H1 (cell line): Measurements from ENCODE around the gene CDC25C. TPM values are rescaled to one million over a fixed set of nuclear protein-coding genes. Genes with fewer than 3 reads are reported as not detected.

Experiments
- CTCF ChIA-PET: fragments of 300-600 bp; sonication (Branson Sonifier 250); formaldehyde crosslinking; loops from one replicate; lab custom pipeline; 2021; ENCODE audit not compliant: partially characterized antibody; lab: Charles Lee
- POLR2A ChIA-PET: fragments of 300-600 bp; sonication (Branson Sonifier 250); formaldehyde crosslinking; loops from one replicate; lab custom pipeline; 2021; ENCODE audit warnings: inconsistent platforms; ENCODE audit not compliant: partially characterized antibody; lab: Charles Lee
- DNase-seq, 2 experiments: peaks; one replicate each; pipeline versions ENCODE4 v3.0.0 to v3.0.0-alpha.2; 2010 to 2022; ENCODE audit warnings: low spot score in 2 of 2, low read depth in 1 of 2, mixed read lengths in 1 of 2
- FAIRE-seq: peaks from 2 replicates; lab custom pipeline; 2011; peaks lifted over from hg19 to GRCh38; lab: Jason Lieb, UNC
- H2AFZ ChIP-seq: 2 replicates; pipeline ENCODE4 v1.8.1; 2012; ENCODE audit warnings: low read length, inconsistent platforms
- H2AK5ac ChIP-seq: 2 replicates; pipeline ENCODE4 v1.6.1; 2013; ENCODE audit warnings: low read depth, low read length
- H2BK120ac ChIP-seq: replicated peaks from 2 replicates; pipeline ENCODE3; 2013; ENCODE audit warnings: low read depth, low read length, inconsistent platforms
- H2BK12ac ChIP-seq: 2 replicates; pipeline ENCODE4 v1.6.1; 2013; ENCODE audit warnings: low read depth, low read length
- H2BK15ac ChIP-seq: 2 replicates; pipeline ENCODE4 v1.6.1; 2013; ENCODE audit warnings: low read length
- H2BK20ac ChIP-seq: 2 replicates; pipeline ENCODE4 v1.6.1; 2013; ENCODE audit warnings: low read length
- H2BK5ac ChIP-seq: 2 replicates; pipeline ENCODE4 v1.6.1; 2013; ENCODE audit warnings: low read depth, low read length
- H3K14ac ChIP-seq: 2 replicates; pipeline ENCODE4 v1.6.1; 2013; ENCODE audit warnings: inconsistent platforms; ENCODE audit not compliant: insufficient read length
- H3K18ac ChIP-seq: 2 replicates; pipeline ENCODE4 v1.6.1; 2013; ENCODE audit warnings: low read length; ENCODE audit errors: extremely low read depth
- H3K23ac ChIP-seq: 2 replicates; pipeline ENCODE4 v1.6.1; 2013; ENCODE audit warnings: inconsistent platforms; ENCODE audit not compliant: insufficient read length
- H3K23me2 ChIP-seq: 2 replicates; pipeline ENCODE4 v1.6.1; 2013; ENCODE audit warnings: low read depth, low read length
- H3K27ac ChIP-seq: 2 replicates; pipeline ENCODE4 v1.6.1; 2011; ENCODE audit warnings: low read depth, low read length, inconsistent platforms
- H3K27me3 ChIP-seq, 4 experiments: replicated peaks in 1 of 4; 1 replicate in 1 of 4; 2 replicates in 3 of 4; pipeline versions ENCODE4 v1.6.1 to v1.8.1; 2011 to 2013; ENCODE audit warnings: low read length in 3 of 4, mild to moderate bottlenecking in 3 of 4, inconsistent platforms in 2 of 4, mixed read lengths in 2 of 4, moderate library complexity in 1 of 4; ENCODE audit not compliant: control insufficient read depth in 3 of 4, insufficient read depth in 3 of 4; ENCODE audit errors: extremely low read depth in 1 of 4
- H3K36me3 ChIP-seq, 4 experiments: 2 replicates each; pipeline versions ENCODE4 v1.6.1 to v1.8.1; 2011 to 2013; ENCODE audit warnings: mild to moderate bottlenecking in 4 of 4, low read length in 3 of 4, moderate library complexity in 2 of 4, control low read depth in 1 of 4, inconsistent platforms in 1 of 4; ENCODE audit not compliant: insufficient read depth in 4 of 4, control insufficient read depth in 2 of 4
- H3K4ac ChIP-seq: replicated peaks from 2 replicates; pipeline ENCODE3; 2013; ENCODE audit warnings: low read length, low read depth, mixed read lengths, inconsistent platforms; ENCODE audit not compliant: insufficient read length
- H3K4me1 ChIP-seq, 4 experiments: replicated peaks in 1 of 4; 1 replicate in 1 of 4; 2 replicates in 3 of 4; pipeline versions ENCODE4 v1.6.1 to v1.8.1; 2011 to 2013; ENCODE audit warnings: low read length in 3 of 4, inconsistent platforms in 2 of 4, mixed read lengths in 1 of 4; ENCODE audit not compliant: insufficient read depth in 4 of 4, control insufficient read depth in 3 of 4
- H3K4me2 ChIP-seq, 2 experiments: 2 replicates each; pipeline versions ENCODE4 v1.6.1 to v1.8.1; 2011 to 2013; ENCODE audit warnings: low read depth in 2 of 2, low read length in 2 of 2, control low read depth in 1 of 2, inconsistent platforms in 1 of 2, mild to moderate bottlenecking in 1 of 2; ENCODE audit not compliant: insufficient read depth in 1 of 2
- H3K4me3 ChIP-seq, 4 experiments: fragments of 200-600, 300-600 bp in 1 of 4; sonication (generic), shearing (Covaris generic), sonication (Bioruptor Twin) in 1 of 4; 2 replicates each; pipeline versions ENCODE4 v1.5.1 to v1.8.1; 2011 to 2016; ENCODE audit warnings: low read length in 4 of 4, low read depth in 3 of 4, control low read depth in 2 of 4, inconsistent platforms in 2 of 4, mild to moderate bottlenecking in 2 of 4, mixed read lengths in 1 of 4, moderate library complexity in 1 of 4; ENCODE audit not compliant: insufficient read depth in 2 of 4; ENCODE audit errors: extremely low read depth in 1 of 4
- H3K56ac ChIP-seq: replicated peaks from 2 replicates; pipeline ENCODE3; 2013; ENCODE audit warnings: low read depth, mild to moderate bottlenecking, mixed read lengths, low read length, inconsistent platforms; ENCODE audit not compliant: insufficient read length
- H3K79me1 ChIP-seq: 2 replicates; pipeline ENCODE4 v1.6.1; 2013; ENCODE audit warnings: low read depth, low read length, control low read depth
- H3K79me2 ChIP-seq, 2 experiments: 2 replicates each; pipeline versions ENCODE4 v1.6.1 to v1.8.1; 2012 to 2013; ENCODE audit warnings: low read length in 2 of 2, mild to moderate bottlenecking in 2 of 2, inconsistent platforms in 1 of 2; ENCODE audit not compliant: insufficient read depth in 2 of 2, control insufficient read depth in 1 of 2
- H3K9ac ChIP-seq, 4 experiments: replicated peaks in 1 of 4; 1 replicate in 1 of 4; 2 replicates in 3 of 4; pipeline versions ENCODE4 v1.6.1 to v1.8.1; 2011 to 2013; ENCODE audit warnings: low read depth in 3 of 4, low read length in 3 of 4, control low read depth in 2 of 4, mild to moderate bottlenecking in 2 of 4, moderate library complexity in 2 of 4, inconsistent platforms in 1 of 4; ENCODE audit errors: extremely low read depth in 1 of 4
- H3K9me3 ChIP-seq, 2 experiments: 2 replicates each; pipeline versions ENCODE4 v1.6.1 to v1.8.1; 2012 to 2013; ENCODE audit warnings: mild to moderate bottlenecking in 2 of 2, moderate library complexity in 2 of 2, control low read depth in 1 of 2, inconsistent platforms in 1 of 2, low read depth in 1 of 2, low read length in 1 of 2, mixed read lengths in 1 of 2; ENCODE audit not compliant: insufficient read depth in 2 of 2
- H4K20me1 ChIP-seq, 2 experiments: replicated peaks in 1 of 2; 2 replicates each; pipeline versions ENCODE3 to v1.8.1; 2011 to 2013; ENCODE audit warnings: inconsistent platforms in 2 of 2, low read length in 2 of 2, mild to moderate bottlenecking in 1 of 2; ENCODE audit not compliant: insufficient read depth in 2 of 2, control insufficient read depth in 1 of 2
- H4K5ac ChIP-seq: 2 replicates; pipeline ENCODE4 v1.6.1; 2013; ENCODE audit warnings: low read length, low read depth, mixed read lengths, inconsistent platforms; ENCODE audit not compliant: insufficient read length
- H4K8ac ChIP-seq: 2 replicates; pipeline ENCODE4 v1.8.0; 2013; ENCODE audit warnings: mild to moderate bottlenecking, moderate library complexity, low read length, inconsistent platforms; ENCODE audit not compliant: insufficient read depth; ENCODE audit errors: extremely low read depth
- H4K91ac ChIP-seq: replicated peaks from 2 replicates; pipeline ENCODE3; 2013; ENCODE audit warnings: low read length, mixed read lengths, inconsistent platforms; ENCODE audit not compliant: insufficient read length
- EGR1 ChIP-seq: IDR thresholded peaks from 2 replicates; pipeline ENCODE4 v1.6.1; 2011; ENCODE audit warnings: low read depth, low read length, borderline replicate concordance
- GTF2F1 ChIP-seq: IDR thresholded peaks from 2 replicates; pipeline ENCODE4 v1.6.1; 2012; ENCODE audit warnings: low read depth, low read length, improper control_type of control experiment, borderline replicate concordance
- POU5F1 ChIP-seq: IDR thresholded peaks from 2 replicates; pipeline ENCODE4 v1.6.1; 2011; ENCODE audit warnings: low read depth, mild to moderate bottlenecking, low read length, moderate library complexity
- RAD21 ChIP-seq, 2 experiments: IDR thresholded peaks in 1 of 2; conservative IDR thresholded peaks in 1 of 2; 2 replicates each; pipeline ENCODE4 v1.6.1; 2011; ENCODE audit warnings: low read depth in 2 of 2, low read length in 2 of 2, improper control_type of control experiment in 1 of 2, inconsistent platforms in 1 of 2, mild to moderate bottlenecking in 1 of 2, moderate library complexity in 1 of 2
- RBBP5 ChIP-seq: IDR thresholded peaks from 2 replicates; pipeline ENCODE4 v1.7.1; 2012; ENCODE audit warnings: low read depth, mild to moderate bottlenecking, inconsistent platforms, low read length, moderate library complexity, borderline replicate concordance
- SP2 ChIP-seq: IDR thresholded peaks from 2 replicates; pipeline ENCODE4 v1.6.1; 2012; ENCODE audit warnings: mild to moderate bottlenecking, low read length, inconsistent platforms
- WGBS, 2 experiments: shearing (Covaris generic) in 1 of 2; methylation state at CpG; one replicate each; pipeline versions ENCODE4 v1.1.6 to v1.1.7; 2013 to 2015; ENCODE audit warnings: low lambda C conversion rate in 2 of 2, mixed read lengths in 2 of 2, inconsistent platforms in 1 of 2, low coverage in 1 of 2, missing lambda C conversion rate in 1 of 2; ENCODE audit not compliant: insufficient replicate concordance in 2 of 2, insufficient coverage in 1 of 2, insufficient read length in 1 of 2; ENCODE audit errors: extremely low coverage in 1 of 2, missing lambda C conversion rate in 1 of 2; 5-methylcytosine and 5-hydroxymethylcytosine counted together
- polyA plus RNA-seq, 7 experiments: library from polyadenylated mRNA; depleted of rRNA in 3 of 7; stranded (reverse) in 5 of 7; unstranded in 2 of 7; fragments of >200 nt in 5 of 7; fragments of 200-250 nt in 2 of 7; gene quantifications; 1 replicate in 5 of 7; 2 replicates in 1 of 7; 4 replicates in 1 of 7; pipeline versions ENCODE4 v1.2.1 to v1.2.3, GENCODE V29; 2011 to 2013; ENCODE audit warnings: missing spikeins in 2 of 7, mixed read lengths in 2 of 7
- total RNA-seq: library from RNA; stranded (reverse); fragmentation: NEBNext Ultra II Directional; extraction: Animal tissue kit (Norgen Biotek cat#: 25700); gene quantifications from 2 replicates; pipeline ENCODE4 v1.2.1, GENCODE V29; 2021
- TF ChIP-seq, protein P1 (sequence below), 3 experiments: IDR thresholded peaks; 1 replicate in 2 of 3; 2 replicates in 1 of 3; pipeline versions ENCODE4 v1.5.1 to v1.6.1; 2011; ENCODE audit warnings: low read length in 3 of 3, mild to moderate bottlenecking in 3 of 3, inconsistent platforms in 2 of 3, low read depth in 1 of 3, moderate library complexity in 1 of 3; ENCODE audit not compliant: insufficient read depth in 1 of 3; ENCODE audit errors: control extremely low read depth in 1 of 3

CDC25C gene
- total and polyA plus RNA-seq, 2 of the 8 experiments (the other 6 are each of a cell fraction or from before 2014, with no cell fraction given): 18.4 to 20.8 TPM

DNA sequence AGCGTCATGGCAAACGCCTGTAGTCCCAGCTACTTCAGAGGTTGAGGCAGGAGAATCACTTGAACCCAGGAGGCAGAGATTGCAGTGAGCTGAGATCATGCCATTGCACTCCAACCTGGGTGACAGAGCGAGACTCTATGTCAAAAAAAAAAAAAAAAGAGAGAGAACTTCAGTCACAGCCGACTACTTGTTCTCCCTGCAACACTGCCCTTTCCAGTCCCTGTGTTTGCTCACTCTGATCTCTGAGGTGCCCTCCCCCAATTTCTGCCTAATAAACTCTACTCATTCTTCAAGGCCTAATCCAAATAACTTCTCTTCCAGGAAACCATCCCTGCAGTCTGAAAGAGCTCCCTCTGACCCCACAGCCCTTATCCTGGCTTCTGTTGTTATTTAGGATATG, 85.3 kb downstream of the CDC25C start:
- Histone ChIP-seq H3K23me2 (peaks cover 5% of the 10 kb centered on the region), H2BK120ac (no peak overlapping the region), H3K9ac (no peak overlapping the region), H3K4ac (no peak overlapping the region), H4K8ac (no peak overlapping the region), H3K23ac (no peak overlapping the region), H4K20me1 (no peaks in the 10 kb centered on the region), H3K27me3 (peaks cover 4 to 17% (median 15%) of the 10 kb centered on the region in 4 experiments), H2BK5ac (no peak overlapping the region), H3K18ac (no peak overlapping the region), H3K4me1 (peaks cover 0 to 6% (median 4%) of the 10 kb centered on the region in 4 experiments; a peak in 5 of 7 replicates), H2BK15ac (no peak overlapping the region), H2BK20ac (no peak overlapping the region), H3K27ac (no peak overlapping the region), H3K79me2 (no peaks in the 10 kb centered on the region), H3K14ac (no peak overlapping the region), H2AK5ac (no peak overlapping the region), H3K4me3 (no peak overlapping the region), H2AFZ (no peak overlapping the region), H2BK12ac (no peak overlapping the region), H4K91ac (no peak overlapping the region), H3K56ac (no peak overlapping the region), H3K9me3 (no peaks in the 10 kb centered on the region), H3K4me2 (no peak overlapping the region), H4K5ac (no peak overlapping the region), H3K36me3 (no peaks in the 10 kb centered on the region)
- WGBS, 2 experiments: 96% methylated on average over 4 of the region's 4 CpGs; no CpG with 5 or more reads in 1 of the 2 experiments
- POLR2A ChIA-PET: interaction anchor here (0.9 to 2.4 kb wide), 6 partner anchors 13 to 92 kb away, joined by 3 to 7 read pairs (median 4); partner anchors contain the start of genes BRD8, CDC23, FAM53C and KIF20A
- FAIRE-seq: no peak
- DNase-seq: no peak
- CTCF ChIA-PET: interaction anchor here (1.1 to 1.7 kb wide), 3 partner anchors 23 to 169 kb away, joined by 3 to 10 read pairs (median 3); no protein-coding TSS in a partner anchor
- TF ChIP-seq, protein P1, sequence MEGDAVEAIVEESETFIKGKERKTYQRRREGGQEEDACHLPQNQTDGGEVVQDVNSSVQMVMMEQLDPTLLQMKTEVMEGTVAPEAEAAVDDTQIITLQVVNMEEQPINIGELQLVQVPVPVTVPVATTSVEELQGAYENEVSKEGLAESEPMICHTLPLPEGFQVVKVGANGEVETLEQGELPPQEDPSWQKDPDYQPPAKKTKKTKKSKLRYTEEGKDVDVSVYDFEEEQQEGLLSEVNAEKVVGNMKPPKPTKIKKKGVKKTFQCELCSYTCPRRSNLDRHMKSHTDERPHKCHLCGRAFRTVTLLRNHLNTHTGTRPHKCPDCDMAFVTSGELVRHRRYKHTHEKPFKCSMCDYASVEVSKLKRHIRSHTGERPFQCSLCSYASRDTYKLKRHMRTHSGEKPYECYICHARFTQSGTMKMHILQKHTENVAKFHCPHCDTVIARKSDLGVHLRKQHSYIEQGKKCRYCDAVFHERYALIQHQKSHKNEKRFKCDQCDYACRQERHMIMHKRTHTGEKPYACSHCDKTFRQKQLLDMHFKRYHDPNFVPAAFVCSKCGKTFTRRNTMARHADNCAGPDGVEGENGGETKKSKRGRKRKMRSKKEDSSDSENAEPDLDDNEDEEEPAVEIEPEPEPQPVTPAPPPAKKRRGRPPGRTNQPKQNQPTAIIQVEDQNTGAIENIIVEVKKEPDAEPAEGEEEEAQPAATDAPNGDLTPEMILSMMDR (IDR thresholded peaks at IDR 0.05; ENCODE audit: control extremely low read depth in 1 of 3, insufficient read depth in 1 of 3, low read depth in 1 of 3, low read length in 3 of 3): no peak
- TF ChIP-seq EGR1: no peak
- TF ChIP-seq SP2: no peak
- TF ChIP-seq RBBP5: no peak
- no peak for TF ChIP-seq POU5F1
- TF ChIP-seq GTF2F1: no peak
- no peak for TF ChIP-seq RAD21 (IDR thresholded peaks at IDR 0.05 in 1 of 2, conservative IDR thresholded peaks at IDR 0.05 in 1 of 2; ENCODE audit: low read depth in 2 of 2, low read length in 2 of 2)
- TF ChIP-seq, all 59 proteins: peak for 0
- no peaks in the 10 kb centered on the region for H3K79me1 ChIP-seq
